PC-9 (cell line): Measurements from ENCODE around the gene BCAP29.

Source experiments
- EZH2 ChIP-seq: fragments of 200-600 bp; sonication (generic); IDR thresholded peaks from 2 replicates; pipeline ENCODE4 v1.8.0; 2017; ENCODE audit warnings: antibody characterized with exemption, low read depth
- TF ChIP-seq, protein P1 (sequence below): fragments of 200-600 bp; sonication (generic); conservative IDR thresholded peaks from 2 replicates; pipeline ENCODE4 v1.6.1; 2017; ENCODE audit warnings: mixed run types, antibody characterized with exemption, mild to moderate bottlenecking, moderate library complexity

DNA sequence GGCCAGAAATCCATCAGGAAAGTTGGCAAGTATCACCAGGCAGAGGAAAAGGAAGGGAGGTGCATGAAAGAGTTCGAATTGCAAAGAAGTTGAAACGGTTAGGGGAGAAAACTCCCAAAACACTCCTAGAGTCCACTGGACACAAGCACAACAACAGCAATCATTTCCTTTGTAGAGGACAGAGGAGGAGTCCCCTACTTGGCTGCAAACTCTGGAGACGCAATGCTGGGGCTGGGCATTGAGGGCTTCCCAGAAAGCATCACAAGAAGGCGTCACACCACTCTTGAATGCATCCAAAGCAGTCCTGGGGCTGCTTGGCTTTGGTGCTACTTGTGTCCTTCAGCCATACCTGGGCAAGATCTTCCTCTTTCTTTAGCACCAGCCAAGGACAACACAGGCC lies 62.5 kb downstream of the BCAP29 start:
- TF ChIP-seq, protein P1, sequence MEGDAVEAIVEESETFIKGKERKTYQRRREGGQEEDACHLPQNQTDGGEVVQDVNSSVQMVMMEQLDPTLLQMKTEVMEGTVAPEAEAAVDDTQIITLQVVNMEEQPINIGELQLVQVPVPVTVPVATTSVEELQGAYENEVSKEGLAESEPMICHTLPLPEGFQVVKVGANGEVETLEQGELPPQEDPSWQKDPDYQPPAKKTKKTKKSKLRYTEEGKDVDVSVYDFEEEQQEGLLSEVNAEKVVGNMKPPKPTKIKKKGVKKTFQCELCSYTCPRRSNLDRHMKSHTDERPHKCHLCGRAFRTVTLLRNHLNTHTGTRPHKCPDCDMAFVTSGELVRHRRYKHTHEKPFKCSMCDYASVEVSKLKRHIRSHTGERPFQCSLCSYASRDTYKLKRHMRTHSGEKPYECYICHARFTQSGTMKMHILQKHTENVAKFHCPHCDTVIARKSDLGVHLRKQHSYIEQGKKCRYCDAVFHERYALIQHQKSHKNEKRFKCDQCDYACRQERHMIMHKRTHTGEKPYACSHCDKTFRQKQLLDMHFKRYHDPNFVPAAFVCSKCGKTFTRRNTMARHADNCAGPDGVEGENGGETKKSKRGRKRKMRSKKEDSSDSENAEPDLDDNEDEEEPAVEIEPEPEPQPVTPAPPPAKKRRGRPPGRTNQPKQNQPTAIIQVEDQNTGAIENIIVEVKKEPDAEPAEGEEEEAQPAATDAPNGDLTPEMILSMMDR = no peak
- no peak for TF ChIP-seq EZH2
